Skeletal muscle tissue (tissue), 4 donors: Measurements from ENCODE around the gene TMCO4. TPM values are rescaled to one million over a fixed set of nuclear protein-coding genes. Genes with fewer than 3 reads are reported as not detected.

Experiments
- H3K27ac ChIP-seq: one replicate; pipeline ENCODE4 v1.7.0; 2013; ENCODE audit warnings: mild to moderate bottlenecking, low read depth, low read length, inconsistent platforms
- H3K27me3 ChIP-seq, 3 donors: one replicate each; pipeline ENCODE4 v1.7.0; 2013; ENCODE audit warnings: low read length in 3 of 3; ENCODE audit not compliant: control insufficient read depth in 3 of 3, insufficient read depth in 3 of 3
- H3K36me3 ChIP-seq, 3 donors: one replicate each; pipeline ENCODE4 v1.7.0; 2013; ENCODE audit warnings: low read length in 3 of 3; ENCODE audit not compliant: control insufficient read depth in 3 of 3, insufficient read depth in 3 of 3
- H3K4me1 ChIP-seq, 3 donors: one replicate each; pipeline ENCODE4 v1.7.0; 2013; ENCODE audit warnings: low read length in 3 of 3, mild to moderate bottlenecking in 3 of 3; ENCODE audit not compliant: control insufficient read depth in 3 of 3, insufficient read depth in 3 of 3
- H3K4me3 ChIP-seq, 3 donors: one replicate each; pipeline ENCODE4 v1.7.0; 2013; ENCODE audit warnings: low read length in 3 of 3
- H3K9ac ChIP-seq, 3 donors: one replicate each; pipeline ENCODE4 v1.7.0; 2013; ENCODE audit warnings: low read length in 3 of 3, mild to moderate bottlenecking in 3 of 3, moderate library complexity in 2 of 3, low read depth in 1 of 3
- H3K9me3 ChIP-seq, 3 donors: one replicate each; pipeline ENCODE4 v1.7.0; 2013; ENCODE audit warnings: low read length in 3 of 3; ENCODE audit not compliant: control insufficient read depth in 3 of 3
- total RNA-seq: library from RNA; depleted of rRNA; stranded (reverse); fragments of >200 nt; gene quantifications from one replicate; pipeline ENCODE4 v1.2.3, GENCODE V29; 2014
- donor health status: Osteomylitis.

Gene TMCO4
- total RNA-seq, 1 donor from 2014 or later = 2.6 TPM

DNA sequence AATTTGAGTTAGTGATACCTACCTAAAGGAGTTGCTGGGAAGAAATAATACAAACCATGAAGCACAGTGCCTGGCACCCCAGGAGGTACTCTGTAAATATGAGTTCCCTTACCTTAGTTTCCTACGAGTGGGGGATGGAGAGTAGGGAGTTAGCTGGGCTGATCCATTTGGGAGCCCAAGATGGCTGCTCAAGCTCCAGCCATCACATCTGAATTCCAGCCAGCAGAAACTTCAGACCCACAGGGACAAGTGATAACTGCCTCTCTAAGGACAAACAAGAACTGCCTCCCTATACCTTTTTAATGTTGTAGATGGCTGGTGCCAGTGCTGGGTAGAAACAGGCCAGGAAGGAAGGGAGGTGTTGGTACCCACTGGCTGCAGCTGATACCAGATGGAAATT is 112.3 kb downstream of the TMCO4 start:
- Histone ChIP-seq H3K4me3 (no peak overlapping the region), H3K27me3 (no peaks in the 10 kb centered on the region), H3K36me3 (peaks cover 0 to 5% (median 3%) of the 10 kb centered on the region in 3 donors), H3K4me1 (peaks cover 0 to 13% (median 5%) of the 10 kb centered on the region in 3 donors), H3K9ac (no peak overlapping the region), H3K9me3 (peaks cover 0 to 3% (median 0%) of the 10 kb centered on the region in 3 donors), H3K27ac (no peak overlapping the region)

DNA sequence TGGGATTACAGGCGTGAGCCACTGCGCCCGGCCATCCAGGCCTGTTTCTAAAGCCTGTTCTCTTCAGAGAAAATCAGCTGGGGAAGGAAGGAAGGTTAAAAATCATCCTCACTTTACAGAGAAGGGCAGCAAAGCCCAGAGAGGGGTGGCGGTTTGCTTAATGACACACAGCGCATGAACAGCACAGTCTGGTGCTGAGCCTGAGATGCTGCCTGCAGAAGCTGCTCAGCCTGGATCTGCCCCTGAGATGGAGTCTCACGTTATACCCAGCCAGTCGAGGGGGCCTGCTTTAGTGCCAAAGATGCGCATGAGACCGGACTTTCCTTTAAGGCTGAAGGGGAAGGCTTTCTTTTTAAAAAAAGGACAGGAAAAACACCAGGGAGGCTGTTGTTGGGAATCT is 113.7 kb downstream of the TMCO4 start:
- H3K27me3 ChIP-seq = no peaks in the 10 kb centered on the region
- H3K36me3 ChIP-seq = peaks cover 0 to 5% (median 3%) of the 10 kb centered on the region in 3 donors
- peaks cover 0 to 13% (median 5%) of the 10 kb centered on the region in 3 donors for H3K4me1 ChIP-seq
- H3K27ac ChIP-seq = no peak overlapping the region
- H3K4me3 ChIP-seq = no peak overlapping the region
- H3K9ac ChIP-seq = no peak overlapping the region
- H3K9me3 ChIP-seq = peaks cover 0 to 3% (median 0%) of the 10 kb centered on the region in 3 donors

DNA sequence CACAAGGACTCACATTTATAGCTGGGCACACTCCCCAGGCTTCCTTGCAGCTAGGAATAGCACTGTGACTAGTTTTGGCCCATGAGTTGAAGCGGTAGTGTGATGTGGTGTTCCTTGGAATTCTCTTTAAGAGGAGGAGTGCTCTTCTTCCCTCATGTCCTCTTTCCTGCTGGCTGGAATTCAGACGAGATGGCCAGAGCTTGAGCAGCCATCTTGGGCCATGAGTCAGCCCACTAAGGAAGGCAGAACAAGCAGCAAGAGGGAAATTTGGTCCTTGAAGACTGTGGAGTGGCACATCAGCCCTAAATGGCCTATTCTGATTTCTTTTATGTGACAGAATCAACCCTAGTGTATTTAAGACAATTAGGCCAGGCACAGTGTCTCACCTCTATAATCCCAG is 115.0 kb downstream of the TMCO4 start:
- Histone ChIP-seq H3K4me3 (no peak overlapping the region), H3K9me3 (peaks cover 0 to 3% (median 0%) of the 10 kb centered on the region in 3 donors), H3K27ac (no peak overlapping the region), H3K27me3 (peaks cover 0 to under 1% (median 0%) of the 10 kb centered on the region in 3 donors), H3K36me3 (peaks cover 0 to 5% (median 3%) of the 10 kb centered on the region in 3 donors), H3K4me1 (peaks cover 0 to 13% (median 5%) of the 10 kb centered on the region in 3 donors), H3K9ac (no peak overlapping the region)

DNA sequence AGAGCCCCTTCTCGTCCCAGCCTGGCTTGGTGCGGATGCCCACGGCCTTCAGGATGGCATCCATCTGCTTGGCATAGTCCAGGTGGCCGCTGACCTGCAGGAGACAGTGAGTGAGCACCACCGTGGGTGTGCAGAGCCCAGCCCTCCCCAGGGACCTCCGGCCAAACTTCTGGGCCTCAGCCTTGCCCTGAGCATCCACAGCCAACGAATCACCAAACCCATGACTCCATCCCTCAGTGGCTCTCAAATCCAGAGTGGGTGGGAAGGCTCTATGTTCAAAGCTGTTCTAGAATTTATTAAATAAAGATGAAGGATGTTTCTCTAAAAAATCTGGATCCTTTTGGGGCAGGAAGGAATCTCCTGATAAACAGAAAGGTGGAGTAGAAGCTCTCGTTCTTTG is 116.4 kb downstream of the TMCO4 start:
- Histone ChIP-seq H3K9me3 (peaks cover 0 to 3% (median 0%) of the 10 kb centered on the region in 3 donors), H3K36me3 (peaks cover 0 to 5% (median 3%) of the 10 kb centered on the region in 3 donors)

DNA sequence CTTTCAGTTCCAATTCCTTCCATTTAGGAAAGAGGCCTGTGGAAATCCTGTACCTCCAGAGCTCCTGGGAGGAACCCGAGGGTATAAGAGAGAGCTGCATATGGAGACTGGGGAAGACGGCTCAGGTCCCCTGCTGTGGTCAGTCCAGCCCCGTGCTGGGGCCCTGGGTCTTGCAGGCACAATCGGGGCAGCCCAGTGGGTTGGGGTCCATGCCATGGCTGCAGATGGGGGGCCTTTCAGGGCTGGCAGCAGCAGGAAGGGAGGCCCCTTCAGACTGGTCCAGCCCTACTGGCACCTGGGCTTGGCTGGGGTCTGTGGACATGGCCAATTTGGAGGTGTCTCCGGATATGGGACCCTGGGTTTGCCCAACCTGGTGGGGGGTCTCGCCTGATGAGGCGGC is 116.8 kb downstream of the TMCO4 start:
- Histone ChIP-seq H3K27ac (no peak overlapping the region), H3K36me3 (peaks cover 0 to 5% (median 3%) of the 10 kb centered on the region in 3 donors), H3K9me3 (peaks cover 0 to 3% (median 0%) of the 10 kb centered on the region in 3 donors), H3K4me3 (no peak overlapping the region), H3K27me3 (peaks cover 3 to 7% (median 4%) of the 10 kb centered on the region in 3 donors), H3K9ac (no peak overlapping the region), H3K4me1 (peaks cover 0 to 3% (median 0%) of the 10 kb centered on the region in 3 donors)

More for the DNA sequence above, 116.4 kb downstream of the TMCO4 start:
- H3K27me3 ChIP-seq = peaks cover 3 to 6% (median 4%) of the 10 kb centered on the region in 3 donors
- H3K9ac ChIP-seq = no peak overlapping the region
- no peak overlapping the region for H3K27ac ChIP-seq
- no peak overlapping the region for H3K4me3 ChIP-seq
- H3K4me1 ChIP-seq = peaks cover 0 to 7% (median 0%) of the 10 kb centered on the region in 3 donors

DNA sequence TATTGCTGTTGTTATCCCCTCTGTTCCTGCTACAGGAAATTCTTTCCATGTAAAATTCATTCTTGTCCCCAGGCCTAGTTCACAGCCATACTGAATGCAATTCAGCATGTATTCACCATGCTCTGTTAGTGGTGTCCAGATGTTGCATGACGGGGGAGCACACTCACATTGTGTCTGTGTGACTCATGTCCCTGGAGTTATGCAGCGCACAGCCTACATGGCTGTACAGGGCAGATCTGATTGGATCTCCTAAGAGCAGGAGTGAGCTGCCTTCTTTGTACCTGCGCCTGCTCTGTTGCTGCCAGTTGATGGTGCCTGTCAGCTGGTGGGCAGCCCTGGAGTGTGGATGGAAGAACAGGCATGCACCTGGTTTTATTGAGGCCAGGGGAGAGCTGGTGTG is 117.5 kb downstream of the TMCO4 start:
- no peaks in the 10 kb centered on the region for H3K4me1 ChIP-seq
- H3K27ac ChIP-seq = no peak overlapping the region
- H3K9me3 ChIP-seq = no peaks in the 10 kb centered on the region
- peaks cover 3 to 7% (median 4%) of the 10 kb centered on the region in 3 donors for H3K27me3 ChIP-seq
- no peak overlapping the region for H3K9ac ChIP-seq
- peaks cover 0 to 3% (median 2%) of the 10 kb centered on the region in 3 donors for H3K36me3 ChIP-seq
- H3K4me3 ChIP-seq = no peak overlapping the region

DNA sequence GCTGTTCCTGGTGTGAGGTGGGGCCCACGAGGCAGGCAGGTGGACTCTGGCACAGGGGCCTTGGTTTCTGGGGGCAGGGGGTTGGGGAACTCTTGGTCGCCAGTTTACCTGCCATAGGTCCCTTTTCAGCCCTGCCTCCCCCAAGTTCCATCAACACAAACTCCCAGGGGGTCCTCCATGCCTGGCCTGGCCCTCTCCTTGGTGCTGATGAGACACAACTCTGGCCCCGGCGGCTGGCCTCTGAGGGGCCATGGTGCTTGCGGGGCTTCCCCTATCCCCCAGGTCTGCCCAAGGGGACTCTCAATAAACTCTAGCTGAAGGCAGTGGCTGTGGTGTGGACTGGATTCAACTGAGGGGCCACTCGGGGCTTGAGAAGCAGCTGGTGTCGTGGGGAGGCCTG is 119.1 kb downstream of the TMCO4 start:
- Histone ChIP-seq H3K36me3 (peaks cover 0 to 3% (median 2%) of the 10 kb centered on the region in 3 donors), H3K27ac (no peak overlapping the region)

DNA sequence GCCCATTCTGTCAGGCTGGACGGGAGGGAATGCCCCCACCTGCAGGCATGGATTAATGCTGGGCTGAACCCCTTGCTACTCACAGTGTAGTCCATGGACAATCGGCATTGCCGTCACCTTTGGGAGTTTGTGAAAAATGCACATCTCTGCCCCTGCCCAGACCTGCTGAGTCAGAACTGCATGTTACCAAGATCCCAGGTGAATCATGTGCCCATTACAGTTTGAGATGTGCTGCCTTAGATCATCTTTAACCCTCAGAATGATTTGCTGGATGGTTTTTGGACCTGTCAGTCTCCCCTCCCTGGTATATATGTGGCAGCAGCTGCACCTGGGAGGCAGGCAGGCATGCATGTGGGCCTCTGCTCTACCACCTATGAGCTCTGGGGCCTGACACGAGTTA is 120.0 kb downstream of the TMCO4 start:
- Histone ChIP-seq H3K27me3 (peaks cover 4 to 11% (median 9%) of the 10 kb centered on the region in 3 donors), H3K4me3 (no peak overlapping the region), H3K9ac (no peak overlapping the region), H3K36me3 (peaks cover 0 to 3% (median under 1%) of the 10 kb centered on the region in 3 donors), H3K27ac (no peak overlapping the region), H3K9me3 (no peaks in the 10 kb centered on the region), H3K4me1 (no peaks in the 10 kb centered on the region)

More for the DNA sequence above, 119.1 kb downstream of the TMCO4 start:
- peaks cover 4 to 8% (median 7%) of the 10 kb centered on the region in 3 donors for H3K27me3 ChIP-seq
- H3K4me1 ChIP-seq = no peaks in the 10 kb centered on the region
- no peak overlapping the region for H3K4me3 ChIP-seq
- H3K9ac ChIP-seq = no peak overlapping the region
- H3K9me3 ChIP-seq = no peaks in the 10 kb centered on the region

DNA sequence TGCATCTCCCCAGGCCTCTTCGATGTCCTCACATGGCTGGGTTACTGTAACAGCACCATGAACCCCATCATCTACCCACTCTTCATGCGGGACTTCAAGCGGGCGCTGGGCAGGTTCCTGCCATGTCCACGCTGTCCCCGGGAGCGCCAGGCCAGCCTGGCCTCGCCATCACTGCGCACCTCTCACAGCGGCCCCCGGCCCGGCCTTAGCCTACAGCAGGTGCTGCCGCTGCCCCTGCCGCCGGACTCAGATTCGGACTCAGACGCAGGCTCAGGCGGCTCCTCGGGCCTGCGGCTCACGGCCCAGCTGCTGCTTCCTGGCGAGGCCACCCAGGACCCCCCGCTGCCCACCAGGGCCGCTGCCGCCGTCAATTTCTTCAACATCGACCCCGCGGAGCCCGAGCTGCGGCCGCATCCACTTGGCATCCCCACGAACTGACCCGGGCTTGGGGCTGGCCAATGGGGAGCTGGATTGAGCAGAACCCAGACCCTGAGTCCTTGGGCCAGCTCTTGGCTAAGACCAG is 120.7 kb downstream of the TMCO4 start:
- Histone ChIP-seq H3K27me3 (peaks cover 4 to 12% (median 11%) of the 10 kb centered on the region in 3 donors), H3K9me3 (no peaks in the 10 kb centered on the region), H3K36me3 (peaks cover 0 to 3% (median 0%) of the 10 kb centered on the region in 3 donors), H3K9ac (no peak overlapping the region), H3K4me1 (no peaks in the 10 kb centered on the region), H3K27ac (no peak overlapping the region), H3K4me3 (no peak overlapping the region)

DNA sequence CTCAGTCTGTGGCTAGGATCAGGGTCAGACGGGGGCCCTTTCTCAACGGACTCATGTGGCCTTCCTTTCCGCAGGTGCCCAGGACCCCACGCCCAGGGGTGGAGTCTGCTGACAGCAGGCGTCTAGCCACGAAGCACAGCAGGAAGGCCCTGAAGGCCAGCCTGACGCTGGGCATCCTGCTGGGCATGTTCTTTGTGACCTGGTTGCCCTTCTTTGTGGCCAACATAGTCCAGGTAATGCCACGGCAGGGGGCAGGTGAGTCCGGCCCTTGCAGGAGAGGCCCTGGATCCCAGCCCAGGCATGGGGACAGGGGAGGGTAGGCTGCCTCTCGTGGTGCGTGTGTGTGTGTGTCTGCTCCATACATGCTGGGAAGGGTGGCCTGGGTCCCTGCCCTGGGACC is 121.2 kb downstream of the TMCO4 start:
- H3K36me3 ChIP-seq = peaks cover 0 to 3% (median 0%) of the 10 kb centered on the region in 3 donors
- H3K4me3 ChIP-seq = no peak overlapping the region
- H3K27ac ChIP-seq = no peak overlapping the region
- no peak overlapping the region for H3K9ac ChIP-seq
- H3K9me3 ChIP-seq = no peaks in the 10 kb centered on the region
- peaks cover 4 to 12% (median 11%) of the 10 kb centered on the region in 3 donors for H3K27me3 ChIP-seq
- H3K4me1 ChIP-seq = no peaks in the 10 kb centered on the region
